ENCODE results near the gene ZNF580. TPM values are rescaled to one million over a fixed set of nuclear protein-coding genes. Genes with fewer than 3 reads are reported as not detected.

The ZNF580 gene
- total and polyA plus RNA-seq, 2 of the 13 experiments (the other 11 are each of a cell fraction or from before 2014, with no cell fraction given) = 4.4 to 6.0 TPM

- no peak for TF ChIP-seq ZNF572 (CRISPR knock-in tag; IDR thresholded peaks at IDR 0.05)
- no peak for TF ChIP-seq FOXK2 (IDR thresholded peaks at IDR 0.05)
- no peak for TF ChIP-seq ZNF367 (CRISPR knock-in tag; IDR thresholded peaks at IDR 0.05; ENCODE audit: borderline replicate concordance)
- TF ChIP-seq SIN3A (IDR thresholded peaks at IDR 0.05; ENCODE audit: borderline replicate concordance, low read depth, low read length) = no peak
- TF ChIP-seq, protein P1, sequence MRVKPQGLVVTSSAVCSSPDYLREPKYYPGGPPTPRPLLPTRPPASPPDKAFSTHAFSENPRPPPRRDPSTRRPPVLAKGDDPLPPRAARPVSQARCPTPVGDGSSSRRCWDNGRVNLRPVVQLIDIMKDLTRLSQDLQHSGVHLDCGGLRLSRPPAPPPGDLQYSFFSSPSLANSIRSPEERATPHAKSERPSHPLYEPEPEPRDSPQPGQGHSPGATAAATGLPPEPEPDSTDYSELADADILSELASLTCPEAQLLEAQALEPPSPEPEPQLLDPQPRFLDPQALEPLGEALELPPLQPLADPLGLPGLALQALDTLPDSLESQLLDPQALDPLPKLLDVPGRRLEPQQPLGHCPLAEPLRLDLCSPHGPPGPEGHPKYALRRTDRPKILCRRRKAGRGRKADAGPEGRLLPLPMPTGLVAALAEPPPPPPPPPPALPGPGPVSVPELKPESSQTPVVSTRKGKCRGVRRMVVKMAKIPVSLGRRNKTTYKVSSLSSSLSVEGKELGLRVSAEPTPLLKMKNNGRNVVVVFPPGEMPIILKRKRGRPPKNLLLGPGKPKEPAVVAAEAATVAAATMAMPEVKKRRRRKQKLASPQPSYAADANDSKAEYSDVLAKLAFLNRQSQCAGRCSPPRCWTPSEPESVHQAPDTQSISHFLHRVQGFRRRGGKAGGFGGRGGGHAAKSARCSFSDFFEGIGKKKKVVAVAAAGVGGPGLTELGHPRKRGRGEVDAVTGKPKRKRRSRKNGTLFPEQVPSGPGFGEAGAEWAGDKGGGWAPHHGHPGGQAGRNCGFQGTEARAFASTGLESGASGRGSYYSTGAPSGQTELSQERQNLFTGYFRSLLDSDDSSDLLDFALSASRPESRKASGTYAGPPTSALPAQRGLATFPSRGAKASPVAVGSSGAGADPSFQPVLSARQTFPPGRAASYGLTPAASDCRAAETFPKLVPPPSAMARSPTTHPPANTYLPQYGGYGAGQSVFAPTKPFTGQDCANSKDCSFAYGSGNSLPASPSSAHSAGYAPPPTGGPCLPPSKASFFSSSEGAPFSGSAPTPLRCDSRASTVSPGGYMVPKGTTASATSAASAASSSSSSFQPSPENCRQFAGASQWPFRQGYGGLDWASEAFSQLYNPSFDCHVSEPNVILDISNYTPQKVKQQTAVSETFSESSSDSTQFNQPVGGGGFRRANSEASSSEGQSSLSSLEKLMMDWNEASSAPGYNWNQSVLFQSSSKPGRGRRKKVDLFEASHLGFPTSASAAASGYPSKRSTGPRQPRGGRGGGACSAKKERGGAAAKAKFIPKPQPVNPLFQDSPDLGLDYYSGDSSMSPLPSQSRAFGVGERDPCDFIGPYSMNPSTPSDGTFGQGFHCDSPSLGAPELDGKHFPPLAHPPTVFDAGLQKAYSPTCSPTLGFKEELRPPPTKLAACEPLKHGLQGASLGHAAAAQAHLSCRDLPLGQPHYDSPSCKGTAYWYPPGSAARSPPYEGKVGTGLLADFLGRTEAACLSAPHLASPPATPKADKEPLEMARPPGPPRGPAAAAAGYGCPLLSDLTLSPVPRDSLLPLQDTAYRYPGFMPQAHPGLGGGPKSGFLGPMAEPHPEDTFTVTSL (CRISPR knock-in tag; IDR thresholded peaks at IDR 0.05; ENCODE audit: borderline replicate concordance) = no peak; the same call in 1 of the 2 replicates
- no peak for TF ChIP-seq ZNF20 (CRISPR knock-in tag; IDR thresholded peaks at IDR 0.05)
- TF ChIP-seq ZBTB7A (CRISPR knock-in tag; IDR thresholded peaks at IDR 0.05) = no peak
- peak; percentile 63; the same call in 1 of the 2 replicates for TF ChIP-seq SOX5 (CRISPR knock-in tag; IDR thresholded peaks at IDR 0.05; ENCODE audit: borderline replicate concordance)
- no peak for TF ChIP-seq ZBTB3 (CRISPR knock-in tag; IDR thresholded peaks at IDR 0.05; ENCODE audit: borderline replicate concordance, low read depth)
- no peak for TF ChIP-seq SCMH1 (CRISPR knock-in tag; IDR thresholded peaks at IDR 0.05; ENCODE audit: borderline replicate concordance)
- TF ChIP-seq POGZ (CRISPR knock-in tag; IDR thresholded peaks at IDR 0.05) = peak; percentile 58; the same call in 1 of the 2 replicates
- no peak for TF ChIP-seq ZNF75D (CRISPR knock-in tag; IDR thresholded peaks at IDR 0.05; ENCODE audit: borderline replicate concordance)
- no peak for TF ChIP-seq EZH2 (conservative IDR thresholded peaks at IDR 0.05; ENCODE audit: low read depth, low read length)
- TF ChIP-seq ZNF710 (CRISPR knock-in tag; IDR thresholded peaks at IDR 0.05; ENCODE audit: borderline replicate concordance) = peak; percentile 42; the same call in 1 of the 2 replicates
- TF ChIP-seq GFI1 (CRISPR knock-in tag; IDR thresholded peaks at IDR 0.05; ENCODE audit: borderline replicate concordance) = 0 out of 2 replicates have a peak, but pooled peaks have one; percentile 56
- TF ChIP-seq, protein P2, sequence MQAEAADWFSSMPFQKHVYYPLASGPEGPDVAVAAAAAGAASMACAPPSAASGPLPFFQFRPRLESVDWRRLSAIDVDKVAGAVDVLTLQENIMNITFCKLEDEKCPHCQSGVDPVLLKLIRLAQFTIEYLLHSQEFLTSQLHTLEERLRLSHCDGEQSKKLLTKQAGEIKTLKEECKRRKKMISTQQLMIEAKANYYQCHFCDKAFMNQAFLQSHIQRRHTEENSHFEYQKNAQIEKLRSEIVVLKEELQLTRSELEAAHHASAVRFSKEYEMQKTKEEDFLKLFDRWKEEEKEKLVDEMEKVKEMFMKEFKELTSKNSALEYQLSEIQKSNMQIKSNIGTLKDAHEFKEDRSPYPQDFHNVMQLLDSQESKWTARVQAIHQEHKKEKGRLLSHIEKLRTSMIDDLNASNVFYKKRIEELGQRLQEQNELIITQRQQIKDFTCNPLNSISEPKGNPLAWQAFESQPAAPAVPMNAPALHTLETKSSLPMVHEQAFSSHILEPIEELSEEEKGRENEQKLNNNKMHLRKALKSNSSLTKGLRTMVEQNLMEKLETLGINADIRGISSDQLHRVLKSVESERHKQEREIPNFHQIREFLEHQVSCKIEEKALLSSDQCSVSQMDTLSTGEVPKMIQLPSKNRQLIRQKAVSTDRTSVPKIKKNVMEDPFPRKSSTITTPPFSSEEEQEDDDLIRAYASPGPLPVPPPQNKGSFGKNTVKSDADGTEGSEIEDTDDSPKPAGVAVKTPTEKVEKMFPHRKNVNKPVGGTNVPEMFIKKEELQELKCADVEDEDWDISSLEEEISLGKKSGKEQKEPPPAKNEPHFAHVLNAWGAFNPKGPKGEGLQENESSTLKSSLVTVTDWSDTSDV (CRISPR knock-in tag; IDR thresholded peaks at IDR 0.05) = no peak
- TF ChIP-seq ZNF598 (CRISPR knock-in tag; IDR thresholded peaks at IDR 0.05; ENCODE audit: borderline replicate concordance) = no peak
- no peak for TF ChIP-seq MATR3 (CRISPR knock-in tag; IDR thresholded peaks at IDR 0.05)
- TF ChIP-seq YY1 (IDR thresholded peaks at IDR 0.05; ENCODE audit: insufficient read depth, insufficient replicate concordance, low read depth, low read length) = no peak
Measured at GRCh38 chr19:55683449-55684261, 42.9 kb downstream of the ZNF580 start (continued).
